ENCODE measurements around the gene AP3B2.

AP3B2 gene

GRCh38 chr15:82641129-82641798 is 68.4 kb downstream of the AP3B2 start:
- H3K36me3 ChIP-seq (ENCODE audit: insufficient read depth, low read length) = no peaks in the 10 kb centered on the region
- no peaks in the 10 kb centered on the region for H3K9me3 ChIP-seq (ENCODE audit: low read length)
- peaks cover 2% of the 10 kb centered on the region for H3K4me1 ChIP-seq (ENCODE audit: insufficient read depth, low read length)
- no peak overlapping the region for H2AFZ ChIP-seq (ENCODE audit: low read depth, low read length)
- H3K27me3 ChIP-seq (ENCODE audit: insufficient read depth, low read length) = peaks cover 81% of the 10 kb centered on the region
- no peak overlapping the region for H3K4me3 ChIP-seq (ENCODE audit: low read length)

GRCh38 chr15:82640672-82641071 is 69.0 kb downstream of the AP3B2 start:
- no peaks in the 10 kb centered on the region for H3K36me3 ChIP-seq (ENCODE audit: insufficient read depth, low read length)
- no peak overlapping the region for H3K4me3 ChIP-seq (ENCODE audit: low read length)
- H3K4me1 ChIP-seq (ENCODE audit: insufficient read depth, low read length) = peaks cover 2% of the 10 kb centered on the region
- H3K9me3 ChIP-seq (ENCODE audit: low read length) = no peaks in the 10 kb centered on the region
- H3K27me3 ChIP-seq (ENCODE audit: insufficient read depth, low read length) = peaks cover 80% of the 10 kb centered on the region
- no peak overlapping the region for H2AFZ ChIP-seq (ENCODE audit: low read depth, low read length)

GRCh38 chr15:82635798-82636197 is 73.9 kb downstream of the AP3B2 start:
- Histone ChIP-seq H3K9me3 (ENCODE audit: low read length) (no peaks in the 10 kb centered on the region), H3K4me1 (ENCODE audit: insufficient read depth, low read length) (no peaks in the 10 kb centered on the region), H2AFZ (ENCODE audit: low read depth, low read length) (no peak overlapping the region), H3K27me3 (ENCODE audit: insufficient read depth, low read length) (peaks cover 49% of the 10 kb centered on the region), H3K36me3 (ENCODE audit: insufficient read depth, low read length) (no peaks in the 10 kb centered on the region), H3K4me3 (ENCODE audit: low read length) (no peak overlapping the region)

DNA sequence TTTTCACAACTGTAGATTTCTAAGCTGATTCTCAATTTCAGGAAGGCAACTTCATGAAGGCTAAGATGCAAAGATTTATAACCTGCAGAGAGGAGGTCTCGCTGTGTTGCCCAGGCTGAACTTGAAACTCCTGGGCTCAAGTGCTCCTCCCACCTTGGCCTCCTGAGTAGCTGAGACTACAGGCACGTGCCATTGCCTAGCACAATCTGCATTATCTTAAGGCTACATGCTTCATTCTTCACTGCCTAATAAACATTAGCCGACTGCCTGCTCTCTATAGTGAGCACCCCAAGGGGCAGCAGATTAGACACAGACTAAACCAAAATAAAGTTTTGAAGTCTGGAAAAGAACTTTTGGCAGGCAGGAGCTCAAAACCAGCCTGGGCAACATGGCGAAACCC is 79.6 kb downstream of the AP3B2 start:
- no peak overlapping the region for H3K4me3 ChIP-seq (ENCODE audit: low read length)
- H3K4me1 ChIP-seq (ENCODE audit: insufficient read depth, low read length) = no peaks in the 10 kb centered on the region
- H3K9me3 ChIP-seq (ENCODE audit: low read length) = no peaks in the 10 kb centered on the region
- H3K36me3 ChIP-seq (ENCODE audit: insufficient read depth, low read length) = no peaks in the 10 kb centered on the region
- no peak overlapping the region for H2AFZ ChIP-seq (ENCODE audit: low read depth, low read length)
- peaks cover 15% of the 10 kb centered on the region for H3K27me3 ChIP-seq (ENCODE audit: insufficient read depth, low read length)

DNA sequence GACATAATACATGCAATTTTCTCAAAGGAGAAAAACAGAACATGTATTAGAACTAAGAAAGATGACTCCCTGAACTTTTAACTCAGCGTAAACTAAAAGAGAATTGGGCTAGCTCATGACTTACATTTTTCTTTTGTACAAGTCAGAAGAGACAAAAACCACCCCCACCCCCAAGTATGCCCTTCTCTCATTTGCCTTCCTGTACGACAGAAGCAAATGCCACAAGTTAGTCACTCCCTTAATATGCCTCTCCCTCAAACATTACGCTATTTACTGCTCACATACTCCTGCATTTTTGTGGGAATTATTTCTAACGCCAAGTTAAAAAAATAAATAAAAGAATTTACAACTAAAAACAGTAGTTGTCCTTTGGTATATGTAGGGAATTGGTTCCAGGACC is 84.5 kb downstream of the AP3B2 start:
- H3K4me1 ChIP-seq (ENCODE audit: insufficient read depth, low read length) = no peaks in the 10 kb centered on the region
- no peaks in the 10 kb centered on the region for H3K9me3 ChIP-seq (ENCODE audit: low read length)
- no peak overlapping the region for H2AFZ ChIP-seq (ENCODE audit: low read depth, low read length)
- no peak overlapping the region for H3K4me3 ChIP-seq (ENCODE audit: low read length)
- no peaks in the 10 kb centered on the region for H3K36me3 ChIP-seq (ENCODE audit: insufficient read depth, low read length)
- H3K27me3 ChIP-seq (ENCODE audit: insufficient read depth, low read length) = peaks cover 10% of the 10 kb centered on the region

- Histone ChIP-seq H3K4me3 (ENCODE audit: low read length) (no peak overlapping the region), H3K27me3 (ENCODE audit: insufficient read depth, low read length) (peaks cover 6% of the 10 kb centered on the region), H3K36me3 (ENCODE audit: insufficient read depth, low read length) (no peaks in the 10 kb centered on the region), H2AFZ (ENCODE audit: low read depth, low read length) (no peak overlapping the region), H3K4me1 (ENCODE audit: insufficient read depth, low read length) (no peaks in the 10 kb centered on the region), H3K9me3 (ENCODE audit: low read length) (no peaks in the 10 kb centered on the region)
These were observed 85.2 kb downstream of the AP3B2 start for GRCh38 chr15:82624438-82624837.

GRCh38 chr15:82624008-82624407 is 85.7 kb downstream of the AP3B2 start:
- Histone ChIP-seq H3K4me3 (ENCODE audit: low read length) (no peak overlapping the region), H3K27me3 (ENCODE audit: insufficient read depth, low read length) (peaks cover 6% of the 10 kb centered on the region), H3K4me1 (ENCODE audit: insufficient read depth, low read length) (no peaks in the 10 kb centered on the region), H2AFZ (ENCODE audit: low read depth, low read length) (no peak overlapping the region), H3K9me3 (ENCODE audit: low read length) (no peaks in the 10 kb centered on the region), H3K36me3 (ENCODE audit: insufficient read depth, low read length) (no peaks in the 10 kb centered on the region)

DNA sequence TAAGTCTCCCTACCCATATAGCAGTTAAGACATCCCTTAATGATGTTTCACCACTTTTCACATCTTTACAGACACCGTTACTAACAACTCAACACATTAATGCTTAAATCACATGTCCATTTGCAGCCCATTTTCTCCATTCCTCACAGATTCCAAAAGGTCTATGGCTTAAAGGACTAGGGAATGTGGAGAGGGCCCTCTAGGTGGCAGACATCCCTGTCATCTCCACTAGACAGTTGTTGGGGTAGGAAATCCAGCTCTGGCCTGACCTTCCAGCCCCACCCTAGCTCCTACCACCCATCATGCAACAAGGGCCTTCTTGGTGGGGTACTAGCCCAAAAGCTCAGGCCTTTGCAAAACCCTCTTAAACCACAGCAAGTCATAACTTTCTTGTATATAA is 87.7 kb downstream of the AP3B2 start:
- Histone ChIP-seq H3K9me3 (ENCODE audit: low read length) (no peaks in the 10 kb centered on the region), H3K36me3 (ENCODE audit: insufficient read depth, low read length) (no peaks in the 10 kb centered on the region), H3K4me1 (ENCODE audit: insufficient read depth, low read length) (no peaks in the 10 kb centered on the region), H3K4me3 (ENCODE audit: low read length) (no peak overlapping the region), H2AFZ (ENCODE audit: low read depth, low read length) (no peak overlapping the region), H3K27me3 (ENCODE audit: insufficient read depth, low read length) (peaks cover 6% of the 10 kb centered on the region)

DNA sequence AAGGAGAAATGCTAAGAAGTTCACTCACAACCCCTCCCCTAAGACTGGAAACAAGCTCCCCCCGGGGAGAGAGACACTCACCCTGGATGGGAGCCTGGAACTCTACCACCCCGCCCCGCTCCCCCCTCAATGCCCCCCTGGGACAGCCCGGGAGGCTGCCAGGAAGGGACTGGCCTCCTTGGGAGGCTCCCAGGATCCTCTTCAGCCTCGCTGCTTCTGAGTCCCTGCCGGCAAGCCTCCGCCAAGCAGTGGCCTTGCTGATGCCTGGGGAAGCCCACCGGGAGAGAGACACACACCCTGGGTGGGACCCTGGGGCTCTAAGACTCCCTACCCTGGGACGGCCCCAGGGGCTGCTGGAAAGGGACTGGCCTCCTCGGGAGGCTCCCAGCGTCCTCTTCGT is 95.9 kb downstream of the AP3B2 start:
- H3K9me3 ChIP-seq (ENCODE audit: low read length) = no peaks in the 10 kb centered on the region
- no peak overlapping the region for H3K4me3 ChIP-seq (ENCODE audit: low read length)
- H2AFZ ChIP-seq (ENCODE audit: low read depth, low read length) = no peak overlapping the region
- H3K4me1 ChIP-seq (ENCODE audit: insufficient read depth, low read length) = no peaks in the 10 kb centered on the region
- H3K27me3 ChIP-seq (ENCODE audit: insufficient read depth, low read length) = peaks cover 16% of the 10 kb centered on the region
- H3K36me3 ChIP-seq (ENCODE audit: insufficient read depth, low read length) = no peaks in the 10 kb centered on the region

- Histone ChIP-seq H3K27me3 (ENCODE audit: insufficient read depth, low read length) (peaks cover 12% of the 10 kb centered on the region), H3K4me1 (ENCODE audit: insufficient read depth, low read length) (no peaks in the 10 kb centered on the region), H3K36me3 (ENCODE audit: insufficient read depth, low read length) (no peaks in the 10 kb centered on the region), H3K4me3 (ENCODE audit: low read length) (no peak overlapping the region), H2AFZ (ENCODE audit: low read depth, low read length) (no peak overlapping the region), H3K9me3 (ENCODE audit: low read length) (no peaks in the 10 kb centered on the region)
These were observed 98.3 kb downstream of the AP3B2 start for GRCh38 chr15:82611348-82611747.
